A673 (cell line): Measurements from ENCODE around the gene MLH3.

ENCODE experiments used
- CTCF ChIP-seq: fragments of 300-800, 200-600 bp; sonication (generic); conservative IDR thresholded peaks from 2 replicates; pipeline ENCODE4 v1.5.1; 2017; ENCODE audit warnings: low read depth, mild to moderate bottlenecking, antibody characterized with exemption, low read length, moderate library complexity, mixed read lengths
- EZH2 ChIP-seq: fragments of 200-600 bp; sonication (generic); IDR thresholded peaks from 2 replicates; pipeline ENCODE4 v1.6.1; 2017; ENCODE audit warnings: borderline replicate concordance, low read depth, mild to moderate bottlenecking, mixed read lengths, antibody characterized with exemption, low read length; ENCODE audit not compliant: poor library complexity, severe bottlenecking

- TF ChIP-seq CTCF (no peak), EZH2 (no peak)
Measured at GRCh38 chr14:74981833-74982232, 69.4 kb downstream of the MLH3 start.
